ENCODE results near the gene HDAC7. TPM values are rescaled to one million over a fixed set of nuclear protein-coding genes. Genes with fewer than 3 reads are reported as not detected.

The HDAC7 gene
- total RNA-seq, 1 experiment from 2014 or later = 44.2 TPM

DNA sequence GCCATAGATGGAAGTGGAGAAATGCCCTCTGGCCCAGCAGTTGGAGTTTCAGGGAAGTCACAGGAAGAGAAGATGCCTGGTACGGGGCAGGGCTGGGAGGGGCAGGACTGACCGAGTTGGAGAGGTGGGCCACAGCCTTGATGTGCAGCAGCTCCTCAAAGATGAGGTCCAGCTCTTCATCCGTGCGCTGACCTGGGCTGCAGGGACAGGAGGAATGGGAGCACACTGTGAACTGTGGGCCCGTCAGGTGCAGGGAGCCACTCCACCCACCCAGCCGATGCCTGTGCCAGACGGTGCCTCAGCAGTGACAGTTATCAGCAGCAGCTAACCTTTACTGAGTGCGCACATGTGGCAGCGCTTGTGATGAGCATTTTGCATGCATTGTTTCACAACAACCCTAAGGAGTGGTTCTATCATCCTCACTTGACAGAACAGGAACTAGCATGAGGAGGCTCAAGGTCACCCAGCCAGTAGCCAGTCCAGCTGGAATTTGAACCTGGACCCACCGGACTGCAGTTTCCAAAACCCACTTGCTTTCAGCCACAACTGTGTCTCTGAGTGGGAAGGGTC, 69.4 kb downstream of the HDAC7 start:
- DNase-seq (no peak), ATAC-seq (no peak)
- Histone ChIP-seq H3K27me3 (ENCODE audit: low read length) (no peaks in the 10 kb centered on the region), H3F3A (ENCODE audit: low read length, unreplicated experiment) (peaks cover 4% of the 10 kb centered on the region), H3K4me2 (ENCODE audit: low read length) (no peak overlapping the region), H3K9me2 (replicated peaks; ENCODE audit: low read length) (no peaks in the 10 kb centered on the region), H3K27ac (ENCODE audit: low read length) (no peak overlapping the region), H4K20me1 (ENCODE audit: low read length) (no peaks in the 10 kb centered on the region), H3K9me3 (ENCODE audit: low read length) (no peaks in the 10 kb centered on the region), H3K9ac (ENCODE audit: low read length) (no peak overlapping the region), H3K4me1 (ENCODE audit: insufficient read depth, low read length) (peaks cover 39% of the 10 kb centered on the region), H2AFZ (ENCODE audit: low read length) (no peak overlapping the region), H3K36me3 (ENCODE audit: low read depth, low read length) (no peaks in the 10 kb centered on the region), H3K79me2 (ENCODE audit: low read length) (no peaks in the 10 kb centered on the region), H3K4me3 (ENCODE audit: low read length) (no peak overlapping the region)
- CTCF ChIA-PET = no interaction called here
- TF ChIP-seq EZH2 (IDR thresholded peaks at IDR 0.05; ENCODE audit: low read length, unreplicated experiment) (no peak), EZH2phosphoT487 (IDR thresholded peaks at IDR 0.05; ENCODE audit: borderline replicate concordance, low read length) (no peak)
- TF ChIP-seq, protein P1, sequence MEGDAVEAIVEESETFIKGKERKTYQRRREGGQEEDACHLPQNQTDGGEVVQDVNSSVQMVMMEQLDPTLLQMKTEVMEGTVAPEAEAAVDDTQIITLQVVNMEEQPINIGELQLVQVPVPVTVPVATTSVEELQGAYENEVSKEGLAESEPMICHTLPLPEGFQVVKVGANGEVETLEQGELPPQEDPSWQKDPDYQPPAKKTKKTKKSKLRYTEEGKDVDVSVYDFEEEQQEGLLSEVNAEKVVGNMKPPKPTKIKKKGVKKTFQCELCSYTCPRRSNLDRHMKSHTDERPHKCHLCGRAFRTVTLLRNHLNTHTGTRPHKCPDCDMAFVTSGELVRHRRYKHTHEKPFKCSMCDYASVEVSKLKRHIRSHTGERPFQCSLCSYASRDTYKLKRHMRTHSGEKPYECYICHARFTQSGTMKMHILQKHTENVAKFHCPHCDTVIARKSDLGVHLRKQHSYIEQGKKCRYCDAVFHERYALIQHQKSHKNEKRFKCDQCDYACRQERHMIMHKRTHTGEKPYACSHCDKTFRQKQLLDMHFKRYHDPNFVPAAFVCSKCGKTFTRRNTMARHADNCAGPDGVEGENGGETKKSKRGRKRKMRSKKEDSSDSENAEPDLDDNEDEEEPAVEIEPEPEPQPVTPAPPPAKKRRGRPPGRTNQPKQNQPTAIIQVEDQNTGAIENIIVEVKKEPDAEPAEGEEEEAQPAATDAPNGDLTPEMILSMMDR (conservative IDR thresholded peaks at IDR 0.05; ENCODE audit: low read depth, low read length) = no peak
- intact Hi-C loops (cut with micrococcal nuclease) = no loop called here
- POLR2A ChIA-PET (ENCODE audit: unreplicated experiment) = no interaction called here
- no TSS peak for BruUV-seq (replicated peaks)

- H3K27ac ChIP-seq (ENCODE audit: low read length) = no peak overlapping the region
- no peaks in the 10 kb centered on the region for H3K79me2 ChIP-seq (ENCODE audit: low read length)
- H3K9ac ChIP-seq (ENCODE audit: low read length) = no peak overlapping the region
- H3F3A ChIP-seq (ENCODE audit: low read length, unreplicated experiment) = peaks cover 4% of the 10 kb centered on the region
- H4K20me1 ChIP-seq (ENCODE audit: low read length) = no peaks in the 10 kb centered on the region
- ATAC-seq (no peak), DNase-seq (no peak)
- H2AFZ ChIP-seq (ENCODE audit: low read length) = no peak overlapping the region
- H3K4me1 ChIP-seq (ENCODE audit: insufficient read depth, low read length) = peaks cover 24% of the 10 kb centered on the region
- no peaks in the 10 kb centered on the region for H3K27me3 ChIP-seq (ENCODE audit: low read length)
- H3K4me3 ChIP-seq (ENCODE audit: low read length) = no peak overlapping the region
- H3K9me3 ChIP-seq (ENCODE audit: low read length) = no peaks in the 10 kb centered on the region
- no peaks in the 10 kb centered on the region for H3K36me3 ChIP-seq (ENCODE audit: low read depth, low read length)
- intact Hi-C loops (cut with micrococcal nuclease) = no loop called here
- no peak overlapping the region for H3K4me2 ChIP-seq (ENCODE audit: low read length)
- CTCF ChIA-PET = no interaction called here
- TF ChIP-seq EZH2 (IDR thresholded peaks at IDR 0.05; ENCODE audit: low read length, unreplicated experiment) (no peak), EZH2phosphoT487 (IDR thresholded peaks at IDR 0.05; ENCODE audit: borderline replicate concordance, low read length) (no peak)
- TF ChIP-seq, protein P1 (conservative IDR thresholded peaks at IDR 0.05; ENCODE audit: low read depth, low read length) = no peak
- no TSS peak for BruUV-seq (replicated peaks)
- no peaks in the 10 kb centered on the region for H3K9me2 ChIP-seq (replicated peaks; ENCODE audit: low read length)
- POLR2A ChIA-PET (ENCODE audit: unreplicated experiment) = no interaction called here
These were observed 70.8 kb downstream of the HDAC7 start for GRCh38 chr12:47748899-47749298.

DNA sequence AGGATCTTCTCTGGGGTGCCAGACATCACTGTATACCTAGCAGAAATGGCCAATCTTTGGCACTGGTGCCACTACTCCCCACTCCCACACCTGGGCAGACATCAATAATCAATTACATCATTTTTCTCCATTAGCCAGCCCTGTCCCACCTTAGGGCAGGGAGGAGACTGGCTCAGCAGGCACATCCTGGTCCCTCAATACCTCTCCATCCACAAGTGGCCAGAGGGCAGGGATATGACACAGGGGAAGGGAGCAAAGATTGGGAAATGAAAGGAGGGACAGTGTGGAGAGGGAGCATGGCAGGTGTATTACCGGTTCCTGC, 71.2 kb downstream of the HDAC7 start:
- no peaks in the 10 kb centered on the region for H3K79me2 ChIP-seq (ENCODE audit: low read length)
- H3K27me3 ChIP-seq (ENCODE audit: low read length) = no peaks in the 10 kb centered on the region
- H3K9ac ChIP-seq (ENCODE audit: low read length) = no peak overlapping the region
- H3F3A ChIP-seq (ENCODE audit: low read length, unreplicated experiment) = peaks cover 4% of the 10 kb centered on the region
- H3K4me2 ChIP-seq (ENCODE audit: low read length) = no peak overlapping the region
- POLR2A ChIA-PET (ENCODE audit: unreplicated experiment) = no interaction called here
- ATAC-seq = no peak
- no peak for TF ChIP-seq EZH2phosphoT487 (IDR thresholded peaks at IDR 0.05; ENCODE audit: borderline replicate concordance, low read length)
- TF ChIP-seq EZH2 (IDR thresholded peaks at IDR 0.05; ENCODE audit: low read length, unreplicated experiment) = no peak
- TF ChIP-seq, protein P1 (conservative IDR thresholded peaks at IDR 0.05; ENCODE audit: low read depth, low read length) = no peak
- no peaks in the 10 kb centered on the region for H3K9me2 ChIP-seq (replicated peaks; ENCODE audit: low read length)
- H3K36me3 ChIP-seq (ENCODE audit: low read depth, low read length) = no peaks in the 10 kb centered on the region
- H3K9me3 ChIP-seq (ENCODE audit: low read length) = no peaks in the 10 kb centered on the region
- BruUV-seq (replicated peaks) = no TSS peak
- H3K4me1 ChIP-seq (ENCODE audit: insufficient read depth, low read length) = peaks cover 20% of the 10 kb centered on the region
- DNase-seq = no peak
- CTCF ChIA-PET = no interaction called here
- H3K27ac ChIP-seq (ENCODE audit: low read length) = no peak overlapping the region
- intact Hi-C loops (cut with micrococcal nuclease) = no loop called here
- no peak overlapping the region for H3K4me3 ChIP-seq (ENCODE audit: low read length)
- H4K20me1 ChIP-seq (ENCODE audit: low read length) = no peaks in the 10 kb centered on the region
- no peak overlapping the region for H2AFZ ChIP-seq (ENCODE audit: low read length)

Measured in PC-3 (cell line).